GM10266 (cell line): ENCODE measurements around the gene ADGRG4.

ENCODE experiments used
- DNase-seq: peaks from one replicate; pipeline ENCODE4 v3.0.0; 2012; ENCODE audit errors: extremely low spot score
- TF ChIP-seq, protein P1 (sequence below): IDR thresholded peaks from 2 replicates; pipeline ENCODE4 v1.5.1; 2012; ENCODE audit warnings: mild to moderate bottlenecking, low read depth; ENCODE audit not compliant: control insufficient read depth, insufficient read depth; ENCODE audit errors: missing control alignments

The ADGRG4 gene

DNA sequence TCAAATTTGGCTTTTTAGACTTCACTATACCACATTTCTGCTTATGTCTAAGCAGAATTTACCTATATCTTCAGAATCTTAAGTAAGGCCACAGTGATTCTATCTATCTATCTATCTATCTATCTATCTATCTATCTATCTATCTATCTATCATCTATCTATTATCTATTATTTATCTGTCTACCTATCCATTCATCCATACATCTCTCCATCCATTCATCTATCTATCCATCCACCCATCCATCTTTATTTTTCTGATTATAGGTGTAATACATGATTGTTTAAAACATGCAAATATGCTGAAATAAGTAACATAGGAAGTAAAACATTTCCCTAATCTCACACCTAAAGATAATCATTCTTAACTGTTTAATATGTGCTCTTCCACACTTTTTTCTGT is 18.8 kb downstream of the ADGRG4 start:
- TF ChIP-seq, protein P1, sequence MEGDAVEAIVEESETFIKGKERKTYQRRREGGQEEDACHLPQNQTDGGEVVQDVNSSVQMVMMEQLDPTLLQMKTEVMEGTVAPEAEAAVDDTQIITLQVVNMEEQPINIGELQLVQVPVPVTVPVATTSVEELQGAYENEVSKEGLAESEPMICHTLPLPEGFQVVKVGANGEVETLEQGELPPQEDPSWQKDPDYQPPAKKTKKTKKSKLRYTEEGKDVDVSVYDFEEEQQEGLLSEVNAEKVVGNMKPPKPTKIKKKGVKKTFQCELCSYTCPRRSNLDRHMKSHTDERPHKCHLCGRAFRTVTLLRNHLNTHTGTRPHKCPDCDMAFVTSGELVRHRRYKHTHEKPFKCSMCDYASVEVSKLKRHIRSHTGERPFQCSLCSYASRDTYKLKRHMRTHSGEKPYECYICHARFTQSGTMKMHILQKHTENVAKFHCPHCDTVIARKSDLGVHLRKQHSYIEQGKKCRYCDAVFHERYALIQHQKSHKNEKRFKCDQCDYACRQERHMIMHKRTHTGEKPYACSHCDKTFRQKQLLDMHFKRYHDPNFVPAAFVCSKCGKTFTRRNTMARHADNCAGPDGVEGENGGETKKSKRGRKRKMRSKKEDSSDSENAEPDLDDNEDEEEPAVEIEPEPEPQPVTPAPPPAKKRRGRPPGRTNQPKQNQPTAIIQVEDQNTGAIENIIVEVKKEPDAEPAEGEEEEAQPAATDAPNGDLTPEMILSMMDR = no peak
- no peak for DNase-seq

DNA sequence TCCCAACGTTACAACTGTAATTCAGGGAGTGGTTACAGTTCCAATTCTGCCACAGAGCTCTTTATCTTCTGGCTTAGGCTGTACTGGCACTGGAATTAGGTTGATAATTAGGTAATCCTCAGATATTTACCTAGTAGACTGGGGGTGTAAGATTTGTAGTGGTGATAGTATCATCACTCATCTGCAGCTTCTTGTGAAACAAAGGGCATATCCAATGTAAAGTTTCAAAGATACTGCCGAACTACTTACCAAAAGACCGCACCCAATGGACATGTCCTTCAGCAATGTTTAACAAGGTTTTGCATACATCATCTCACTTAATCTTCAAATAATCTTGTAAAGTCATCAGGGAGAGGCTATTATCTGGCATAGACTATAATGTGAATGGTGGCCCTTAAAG is 20.8 kb downstream of the ADGRG4 start:
- no peak for DNase-seq
- TF ChIP-seq, protein P1 = no peak

DNA sequence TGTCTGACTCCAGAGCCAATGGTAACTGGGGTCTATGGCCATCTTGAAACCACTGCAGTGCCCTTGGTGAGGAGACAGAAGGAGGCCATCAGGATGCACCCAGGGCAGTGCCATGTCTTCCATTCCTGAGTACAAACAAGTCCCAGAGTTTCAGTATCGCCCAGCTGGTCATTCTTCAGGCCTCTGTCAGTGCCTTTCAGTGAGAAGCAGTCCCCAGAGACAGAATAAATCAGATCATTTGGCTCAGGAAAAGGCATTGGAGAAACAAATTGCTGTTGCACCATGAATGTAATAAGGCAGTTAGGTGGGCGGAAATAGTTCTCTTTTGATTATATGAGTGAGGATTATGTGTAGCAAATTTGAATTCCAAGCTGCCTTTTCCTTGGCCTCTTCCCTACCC is 21.3 kb downstream of the ADGRG4 start:
- TF ChIP-seq, protein P1 = no peak
- DNase-seq = no peak

DNA sequence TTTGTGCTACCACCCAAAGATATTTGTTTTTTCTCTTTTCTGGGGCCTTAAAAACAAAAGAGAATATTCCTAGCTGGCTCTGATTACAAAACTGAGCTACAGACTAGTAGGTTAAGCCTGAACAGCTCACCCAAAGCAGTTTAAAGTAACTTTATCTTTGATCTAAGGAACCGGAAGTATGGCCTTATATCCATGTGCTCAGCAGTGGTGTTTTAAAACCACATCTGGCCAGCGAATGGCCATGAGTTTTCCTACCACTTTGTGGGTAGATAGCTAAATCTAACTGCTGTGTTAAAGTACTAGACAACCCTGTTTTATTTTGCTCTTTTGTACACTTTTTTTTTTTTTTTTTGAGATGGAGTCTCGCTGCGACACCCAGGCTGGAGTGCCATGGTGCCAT is 24.6 kb downstream of the ADGRG4 start:
- DNase-seq = no peak
- TF ChIP-seq, protein P1 = no peak

DNA sequence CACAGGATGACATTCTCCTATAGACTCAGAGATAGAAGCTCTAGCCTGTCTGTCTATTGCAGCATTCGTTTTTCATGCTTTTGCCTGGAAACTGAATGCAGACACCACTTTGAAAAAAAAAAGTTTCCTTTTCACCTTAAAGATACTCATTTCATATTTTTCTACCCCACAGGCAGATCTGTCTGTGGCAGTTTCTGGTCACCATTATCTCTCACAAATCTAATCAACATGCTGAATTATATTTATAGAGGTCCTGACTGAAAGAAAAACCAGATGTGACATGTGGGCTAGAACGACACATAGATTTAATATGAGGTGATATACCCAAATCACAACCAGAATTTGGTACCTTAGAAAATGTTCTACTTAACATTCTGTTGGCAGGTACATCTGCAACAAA is 28.2 kb downstream of the ADGRG4 start:
- no peak for DNase-seq
- TF ChIP-seq, protein P1 = no peak

DNA sequence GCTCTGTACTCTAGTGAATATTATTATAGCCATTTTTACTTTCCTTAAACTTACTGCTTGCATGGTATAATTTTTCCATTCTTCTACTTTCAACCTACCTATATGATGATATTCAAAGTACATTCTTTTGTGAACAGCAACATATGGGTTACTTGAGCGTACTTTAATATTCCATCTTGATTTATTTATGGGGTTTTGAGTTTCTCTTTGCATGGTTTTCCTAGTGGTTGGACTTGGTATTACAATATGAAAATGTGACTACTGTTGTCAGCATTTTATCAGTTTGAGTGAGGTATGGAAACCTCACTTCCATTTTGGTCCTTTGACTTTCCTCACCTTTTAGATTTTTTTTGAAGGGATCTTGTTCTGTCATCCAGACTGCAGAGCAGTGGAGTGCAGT is 35.9 kb downstream of the ADGRG4 start:
- TF ChIP-seq, protein P1 = no peak
- DNase-seq = no peak

DNA sequence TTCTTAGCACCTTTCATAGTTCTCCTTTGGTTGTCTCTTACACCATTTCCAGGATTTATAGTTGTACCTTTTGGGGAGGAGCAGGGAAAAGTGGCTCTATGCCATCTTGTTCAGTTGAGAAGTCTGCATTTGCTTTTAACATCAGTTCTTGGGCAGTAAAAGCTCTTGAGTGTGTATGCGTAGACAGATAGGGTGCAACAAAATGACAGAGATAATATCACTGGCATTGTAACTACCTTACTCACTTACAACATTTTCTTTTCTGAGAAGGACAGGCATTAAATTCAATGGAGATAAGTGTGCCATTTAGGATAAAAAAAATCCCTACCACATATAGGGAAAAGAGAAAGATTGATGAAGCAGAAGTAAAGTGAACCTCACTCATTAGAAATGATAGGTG is 38.9 kb downstream of the ADGRG4 start:
- DNase-seq = no peak
- TF ChIP-seq, protein P1 = no peak

DNA sequence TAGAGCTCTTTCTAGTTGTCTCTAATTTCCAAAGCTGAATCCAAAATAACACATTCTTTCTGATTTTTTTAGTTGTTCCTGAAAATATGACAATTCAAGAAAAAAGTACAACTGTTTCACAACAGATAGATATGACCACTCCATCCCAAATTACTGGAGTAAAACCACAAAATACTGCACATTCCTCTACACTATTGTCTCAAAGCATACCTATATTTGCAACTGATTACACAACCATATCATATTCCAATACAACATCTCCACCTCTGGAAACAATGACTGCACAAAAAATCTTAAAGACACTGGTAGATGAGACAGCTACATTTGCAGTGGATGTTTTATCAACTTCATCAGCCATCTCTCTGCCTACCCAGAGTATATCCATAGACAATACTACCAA is 43.6 kb downstream of the ADGRG4 start:
- no peak for DNase-seq
- TF ChIP-seq, protein P1 = no peak
